ENCODE results near the gene BNIP5.
"Not testable (repeated sequence)": the region's sequence is repeated elsewhere in the genome, so short reads cannot be mapped to it uniquely, and the experiment has no call there.

BNIP5 gene

GRCh38 chr6:36343109-36343680 is 6.5 kb upstream of the BNIP5 start:
- DNase-seq (ENCODE audit: low read depth): no peak

- DNase-seq (ENCODE audit: low read depth): peak; percentile 67
Observed at GRCh38 chr6:36340618-36341454, 4.1 kb upstream of the BNIP5 start.

- DNase-seq (ENCODE audit: low read depth): no peak
Observed at GRCh38 chr6:36340306-36340617, 3.6 kb upstream of the BNIP5 start.

GRCh38 chr6:36339146-36339545 is 2.5 kb upstream of the BNIP5 start:
- DNase-seq (ENCODE audit: low read depth): no peak

GRCh38 chr6:36338223-36338622 is 1.5 kb upstream of the BNIP5 start:
- not testable (repeated sequence) for DNase-seq (ENCODE audit: low read depth)

- DNase-seq (ENCODE audit: low read depth): no peak
Observed at GRCh38 chr6:36337814-36338213, 1.1 kb upstream of the BNIP5 start.

GRCh38 chr6:36336208-36336710 is 429 bp downstream of the BNIP5 start:
- DNase-seq (ENCODE audit: low read depth): no peak

GRCh38 chr6:36335465-36336207 is 1.1 kb downstream of the BNIP5 start:
- DNase-seq (ENCODE audit: low read depth): no peak

GRCh38 chr6:36334832-36335459 is 1.7 kb downstream of the BNIP5 start:
- no peak for DNase-seq (ENCODE audit: low read depth)

- peak; percentile 43 for DNase-seq (ENCODE audit: low read depth)
Observed at GRCh38 chr6:36333931-36334725, 2.6 kb downstream of the BNIP5 start.

GRCh38 chr6:36333171-36333895 is 3.4 kb downstream of the BNIP5 start:
- DNase-seq (ENCODE audit: low read depth): no peak

- no peak for DNase-seq (ENCODE audit: low read depth)
Observed at GRCh38 chr6:36331381-36331780, 5.3 kb downstream of the BNIP5 start.

- no peak for DNase-seq (ENCODE audit: low read depth)
Observed at GRCh38 chr6:36330366-36330765, 6.3 kb downstream of the BNIP5 start.

GRCh38 chr6:36329798-36330291 is 6.8 kb downstream of the BNIP5 start:
- DNase-seq (ENCODE audit: low read depth): no peak

- DNase-seq (ENCODE audit: low read depth): no peak
Observed at GRCh38 chr6:36328600-36328999, 8.1 kb downstream of the BNIP5 start.

- no peak for DNase-seq (ENCODE audit: low read depth)
Observed at GRCh38 chr6:36327919-36328236, 8.8 kb downstream of the BNIP5 start.

GRCh38 chr6:36327226-36327918 is 9.3 kb downstream of the BNIP5 start:
- no peak for DNase-seq (ENCODE audit: low read depth)

GRCh38 chr6:36326356-36326995 is 10.2 kb downstream of the BNIP5 start:
- DNase-seq (ENCODE audit: low read depth): peak; percentile 30

- DNase-seq (ENCODE audit: low read depth): no peak
Observed at GRCh38 chr6:36324715-36325114, 12.0 kb downstream of the BNIP5 start.

- DNase-seq (ENCODE audit: low read depth): no peak
Observed at GRCh38 chr6:36324191-36324590, 12.5 kb downstream of the BNIP5 start.
